ENCODE data around the gene ZBED4. TPM values are rescaled to one million over a fixed set of nuclear protein-coding genes. Genes with fewer than 3 reads are reported as not detected.
A peak's percentile ranks its signal among the peaks of the same experiment; 100 is the strongest.

Gene ZBED4
- total and polyA plus RNA-seq, 2 of the 13 experiments (the other 11 are each of a cell fraction or from before 2014, with no cell fraction given), result 5.4 to 9.6 TPM

DNA sequence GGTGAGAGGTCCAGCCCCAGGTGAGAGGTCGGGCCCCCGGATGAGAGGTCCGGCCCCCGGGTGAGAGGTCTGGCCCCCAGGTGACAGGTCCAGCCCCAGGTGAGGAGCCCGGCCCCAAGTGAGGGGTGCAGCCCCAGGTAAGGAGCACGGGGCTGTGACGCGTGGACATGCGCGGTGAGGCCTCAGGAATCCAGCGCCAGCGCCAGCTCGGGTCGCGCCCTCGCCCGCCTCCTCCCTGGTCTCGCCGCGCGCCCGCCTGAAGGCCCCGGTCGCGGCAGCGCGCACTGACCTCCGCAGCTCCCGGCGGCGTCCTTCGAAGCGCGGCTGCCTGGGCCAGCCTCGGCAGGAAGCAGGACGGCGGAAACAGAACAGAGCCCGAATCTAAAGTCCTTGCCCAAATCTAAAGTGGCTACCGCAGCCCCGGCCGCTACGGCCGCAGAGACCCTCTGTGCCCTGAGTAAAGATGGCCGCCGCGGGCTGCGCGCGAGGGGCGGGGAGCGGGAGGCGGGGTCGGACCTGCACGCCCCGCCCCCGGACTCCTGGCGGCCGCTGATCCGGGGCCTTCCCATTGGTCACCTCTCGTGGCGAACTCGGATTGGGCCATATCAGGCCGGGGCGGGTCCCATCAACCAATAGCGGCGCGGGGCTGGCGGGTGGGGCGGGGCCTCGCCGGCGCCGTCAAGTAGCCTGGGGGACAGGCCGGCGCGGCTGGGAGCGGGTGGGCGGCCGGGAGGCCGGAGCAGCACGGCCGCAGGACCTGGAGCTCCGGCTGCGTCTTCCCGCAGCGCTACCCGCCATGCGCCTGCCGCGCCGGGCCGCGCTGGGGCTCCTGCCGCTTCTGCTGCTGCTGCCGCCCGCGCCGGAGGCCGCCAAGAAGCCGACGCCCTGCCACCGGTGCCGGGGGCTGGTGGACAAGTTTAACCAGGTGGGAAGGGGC, 64.6 kb downstream of the ZBED4 start, which contains the start of the genes ALG12 and CRELD2 (continued):
- 0 out of 2 replicates have a peak, but pooled peaks have one; percentile 42 for TF ChIP-seq MYNN (CRISPR knock-in tag; IDR thresholded peaks at IDR 0.05; ENCODE audit: low read depth)
- TF ChIP-seq, protein P1, sequence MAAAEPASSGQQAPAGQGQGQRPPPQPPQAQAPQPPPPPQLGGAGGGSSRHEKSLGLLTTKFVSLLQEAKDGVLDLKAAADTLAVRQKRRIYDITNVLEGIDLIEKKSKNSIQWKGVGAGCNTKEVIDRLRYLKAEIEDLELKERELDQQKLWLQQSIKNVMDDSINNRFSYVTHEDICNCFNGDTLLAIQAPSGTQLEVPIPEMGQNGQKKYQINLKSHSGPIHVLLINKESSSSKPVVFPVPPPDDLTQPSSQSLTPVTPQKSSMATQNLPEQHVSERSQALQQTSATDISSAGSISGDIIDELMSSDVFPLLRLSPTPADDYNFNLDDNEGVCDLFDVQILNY (CRISPR knock-in tag; conservative IDR thresholded peaks at IDR 0.05), result peak; percentile 73
- TF ChIP-seq, protein P2, sequence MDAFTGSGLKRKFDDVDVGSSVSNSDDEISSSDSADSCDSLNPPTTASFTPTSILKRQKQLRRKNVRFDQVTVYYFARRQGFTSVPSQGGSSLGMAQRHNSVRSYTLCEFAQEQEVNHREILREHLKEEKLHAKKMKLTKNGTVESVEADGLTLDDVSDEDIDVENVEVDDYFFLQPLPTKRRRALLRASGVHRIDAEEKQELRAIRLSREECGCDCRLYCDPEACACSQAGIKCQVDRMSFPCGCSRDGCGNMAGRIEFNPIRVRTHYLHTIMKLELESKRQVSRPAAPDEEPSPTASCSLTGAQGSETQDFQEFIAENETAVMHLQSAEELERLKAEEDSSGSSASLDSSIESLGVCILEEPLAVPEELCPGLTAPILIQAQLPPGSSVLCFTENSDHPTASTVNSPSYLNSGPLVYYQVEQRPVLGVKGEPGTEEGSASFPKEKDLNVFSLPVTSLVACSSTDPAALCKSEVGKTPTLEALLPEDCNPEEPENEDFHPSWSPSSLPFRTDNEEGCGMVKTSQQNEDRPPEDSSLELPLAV (CRISPR knock-in tag; conservative IDR thresholded peaks at IDR 0.05; ENCODE audit: low read depth), result no peak
- peak; percentile 20; the same call in 1 of the 2 replicates for TF ChIP-seq IRF2 (CRISPR knock-in tag; IDR thresholded peaks at IDR 0.05)
- TF ChIP-seq, protein P3, sequence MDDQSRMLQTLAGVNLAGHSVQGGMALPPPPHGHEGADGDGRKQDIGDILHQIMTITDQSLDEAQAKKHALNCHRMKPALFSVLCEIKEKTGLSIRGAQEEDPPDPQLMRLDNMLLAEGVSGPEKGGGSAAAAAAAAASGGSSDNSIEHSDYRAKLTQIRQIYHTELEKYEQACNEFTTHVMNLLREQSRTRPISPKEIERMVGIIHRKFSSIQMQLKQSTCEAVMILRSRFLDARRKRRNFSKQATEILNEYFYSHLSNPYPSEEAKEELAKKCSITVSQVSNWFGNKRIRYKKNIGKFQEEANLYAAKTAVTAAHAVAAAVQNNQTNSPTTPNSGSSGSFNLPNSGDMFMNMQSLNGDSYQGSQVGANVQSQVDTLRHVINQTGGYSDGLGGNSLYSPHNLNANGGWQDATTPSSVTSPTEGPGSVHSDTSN (CRISPR knock-in tag; IDR thresholded peaks at IDR 0.05; ENCODE audit: borderline replicate concordance), result no peak
- TF ChIP-seq, protein P4, sequence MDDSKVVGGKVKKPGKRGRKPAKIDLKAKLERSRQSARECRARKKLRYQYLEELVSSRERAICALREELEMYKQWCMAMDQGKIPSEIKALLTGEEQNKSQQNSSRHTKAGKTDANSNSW (CRISPR knock-in tag; IDR thresholded peaks at IDR 0.05; ENCODE audit: borderline replicate concordance), result no peak
- TF ChIP-seq, protein P5, sequence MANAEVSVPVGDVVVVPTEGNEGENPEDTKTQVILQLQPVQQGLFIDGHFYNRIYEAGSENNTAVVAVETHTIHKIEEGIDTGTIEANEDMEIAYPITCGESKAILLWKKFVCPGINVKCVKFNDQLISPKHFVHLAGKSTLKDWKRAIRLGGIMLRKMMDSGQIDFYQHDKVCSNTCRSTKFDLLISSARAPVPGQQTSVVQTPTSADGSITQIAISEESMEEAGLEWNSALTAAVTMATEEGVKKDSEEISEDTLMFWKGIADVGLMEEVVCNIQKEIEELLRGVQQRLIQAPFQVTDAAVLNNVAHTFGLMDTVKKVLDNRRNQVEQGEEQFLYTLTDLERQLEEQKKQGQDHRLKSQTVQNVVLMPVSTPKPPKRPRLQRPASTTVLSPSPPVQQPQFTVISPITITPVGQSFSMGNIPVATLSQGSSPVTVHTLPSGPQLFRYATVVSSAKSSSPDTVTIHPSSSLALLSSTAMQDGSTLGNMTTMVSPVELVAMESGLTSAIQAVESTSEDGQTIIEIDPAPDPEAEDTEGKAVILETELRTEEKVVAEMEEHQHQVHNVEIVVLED (CRISPR knock-in tag; IDR thresholded peaks at IDR 0.05; ENCODE audit: borderline replicate concordance), result peak; percentile 81
- peak in 1 of 2 experiments; percentile 70; a peak in 1 of 4 replicates for TF ChIP-seq KLF16 (CRISPR knock-in tag; IDR thresholded peaks at IDR 0.05)
- TF ChIP-seq ZNF737 (CRISPR knock-in tag; IDR thresholded peaks at IDR 0.05; ENCODE audit: borderline replicate concordance), result no peak
- TF ChIP-seq, protein P6, sequence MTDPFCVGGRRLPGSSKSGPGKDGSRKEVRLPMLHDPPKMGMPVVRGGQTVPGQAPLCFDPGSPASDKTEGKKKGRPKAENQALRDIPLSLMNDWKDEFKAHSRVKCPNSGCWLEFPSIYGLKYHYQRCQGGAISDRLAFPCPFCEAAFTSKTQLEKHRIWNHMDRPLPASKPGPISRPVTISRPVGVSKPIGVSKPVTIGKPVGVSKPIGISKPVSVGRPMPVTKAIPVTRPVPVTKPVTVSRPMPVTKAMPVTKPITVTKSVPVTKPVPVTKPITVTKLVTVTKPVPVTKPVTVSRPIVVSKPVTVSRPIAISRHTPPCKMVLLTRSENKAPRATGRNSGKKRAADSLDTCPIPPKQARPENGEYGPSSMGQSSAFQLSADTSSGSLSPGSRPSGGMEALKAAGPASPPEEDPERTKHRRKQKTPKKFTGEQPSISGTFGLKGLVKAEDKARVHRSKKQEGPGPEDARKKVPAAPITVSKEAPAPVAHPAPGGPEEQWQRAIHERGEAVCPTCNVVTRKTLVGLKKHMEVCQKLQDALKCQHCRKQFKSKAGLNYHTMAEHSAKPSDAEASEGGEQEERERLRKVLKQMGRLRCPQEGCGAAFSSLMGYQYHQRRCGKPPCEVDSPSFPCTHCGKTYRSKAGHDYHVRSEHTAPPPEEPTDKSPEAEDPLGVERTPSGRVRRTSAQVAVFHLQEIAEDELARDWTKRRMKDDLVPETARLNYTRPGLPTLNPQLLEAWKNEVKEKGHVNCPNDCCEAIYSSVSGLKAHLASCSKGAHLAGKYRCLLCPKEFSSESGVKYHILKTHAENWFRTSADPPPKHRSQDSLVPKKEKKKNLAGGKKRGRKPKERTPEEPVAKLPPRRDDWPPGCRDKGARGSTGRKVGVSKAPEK (CRISPR knock-in tag; IDR thresholded peaks at IDR 0.05; ENCODE audit: borderline replicate concordance), result no peak
- no peak for TF ChIP-seq AHR (CRISPR knock-in tag; IDR thresholded peaks at IDR 0.05)
- TF ChIP-seq EP300 (IDR thresholded peaks at IDR 0.05; ENCODE audit: low read depth in 2 of 2, low read length in 2 of 2), result no peak
- TF ChIP-seq EP300 (CRISPR knock-in tag; IDR thresholded peaks at IDR 0.05; ENCODE audit: borderline replicate concordance), result no peak
- no peak for TF ChIP-seq ISX (CRISPR knock-in tag; conservative IDR thresholded peaks at IDR 0.05)
- peak; percentile 71; the same call in 1 of the 2 replicates for TF ChIP-seq IRX3 (CRISPR knock-in tag; IDR thresholded peaks at IDR 0.05; ENCODE audit: borderline replicate concordance, low read depth)
- peak; percentile 85; the same call in 1 of the 2 replicates for TF ChIP-seq TMF1 (CRISPR knock-in tag; IDR thresholded peaks at IDR 0.05; ENCODE audit: low read depth)
- TF ChIP-seq ZNF333 (CRISPR knock-in tag; IDR thresholded peaks at IDR 0.05; ENCODE audit: borderline replicate concordance), result peak; percentile 33; the same call in 1 of the 2 replicates
- TF ChIP-seq ESRRA (CRISPR knock-in tag; IDR thresholded peaks at IDR 0.05; ENCODE audit: low read depth), result peak; percentile 47; the same call in 1 of the 2 replicates
- no peak for TF ChIP-seq SMARCE1 (IDR thresholded peaks at IDR 0.05; ENCODE audit: borderline replicate concordance)

Measured in HepG2 (cell line).